H1 (cell line): ENCODE data around the gene TNN. TPM values are rescaled to one million over a fixed set of nuclear protein-coding genes. Genes with fewer than 3 reads are reported as not detected.

ENCODE experiments used
- CTCF ChIA-PET: fragments of 300-600 bp; sonication (Branson Sonifier 250); formaldehyde crosslinking; loops from one replicate; lab custom pipeline; 2021; ENCODE audit not compliant: partially characterized antibody; lab: Charles Lee
- POLR2A ChIA-PET: fragments of 300-600 bp; sonication (Branson Sonifier 250); formaldehyde crosslinking; loops from one replicate; lab custom pipeline; 2021; ENCODE audit warnings: inconsistent platforms; ENCODE audit not compliant: partially characterized antibody; lab: Charles Lee
- DNase-seq, 2 experiments: peaks; one replicate each; pipeline versions ENCODE4 v3.0.0 to v3.0.0-alpha.2; 2010 to 2022; ENCODE audit warnings: low spot score in 2 of 2, low read depth in 1 of 2, mixed read lengths in 1 of 2
- FAIRE-seq: peaks from 2 replicates; lab custom pipeline; 2011; peaks lifted over from hg19 to GRCh38; lab: Jason Lieb, UNC
- H2AFZ ChIP-seq: 2 replicates; pipeline ENCODE4 v1.8.1; 2012; ENCODE audit warnings: low read length, inconsistent platforms
- H2AK5ac ChIP-seq: 2 replicates; pipeline ENCODE4 v1.6.1; 2013; ENCODE audit warnings: low read depth, low read length
- H2BK120ac ChIP-seq: replicated peaks from 2 replicates; pipeline ENCODE3; 2013; ENCODE audit warnings: low read depth, low read length, inconsistent platforms
- H2BK12ac ChIP-seq: 2 replicates; pipeline ENCODE4 v1.6.1; 2013; ENCODE audit warnings: low read depth, low read length
- H2BK15ac ChIP-seq: 2 replicates; pipeline ENCODE4 v1.6.1; 2013; ENCODE audit warnings: low read length
- H2BK20ac ChIP-seq: 2 replicates; pipeline ENCODE4 v1.6.1; 2013; ENCODE audit warnings: low read length
- H2BK5ac ChIP-seq: 2 replicates; pipeline ENCODE4 v1.6.1; 2013; ENCODE audit warnings: low read depth, low read length
- H3K14ac ChIP-seq: 2 replicates; pipeline ENCODE4 v1.6.1; 2013; ENCODE audit warnings: inconsistent platforms; ENCODE audit not compliant: insufficient read length
- H3K18ac ChIP-seq: 2 replicates; pipeline ENCODE4 v1.6.1; 2013; ENCODE audit warnings: low read length; ENCODE audit errors: extremely low read depth
- H3K23ac ChIP-seq: 2 replicates; pipeline ENCODE4 v1.6.1; 2013; ENCODE audit warnings: inconsistent platforms; ENCODE audit not compliant: insufficient read length
- H3K23me2 ChIP-seq: 2 replicates; pipeline ENCODE4 v1.6.1; 2013; ENCODE audit warnings: low read depth, low read length
- H3K27ac ChIP-seq: 2 replicates; pipeline ENCODE4 v1.6.1; 2011; ENCODE audit warnings: low read depth, low read length, inconsistent platforms
- H3K27me3 ChIP-seq, 4 experiments: replicated peaks in 1 of 4; 1 replicate in 1 of 4; 2 replicates in 3 of 4; pipeline versions ENCODE4 v1.6.1 to v1.8.1; 2011 to 2013; ENCODE audit warnings: low read length in 3 of 4, mild to moderate bottlenecking in 3 of 4, inconsistent platforms in 2 of 4, mixed read lengths in 2 of 4, moderate library complexity in 1 of 4; ENCODE audit not compliant: control insufficient read depth in 3 of 4, insufficient read depth in 3 of 4; ENCODE audit errors: extremely low read depth in 1 of 4
- H3K36me3 ChIP-seq, 4 experiments: 2 replicates each; pipeline versions ENCODE4 v1.6.1 to v1.8.1; 2011 to 2013; ENCODE audit warnings: mild to moderate bottlenecking in 4 of 4, low read length in 3 of 4, moderate library complexity in 2 of 4, control low read depth in 1 of 4, inconsistent platforms in 1 of 4; ENCODE audit not compliant: insufficient read depth in 4 of 4, control insufficient read depth in 2 of 4
- H3K4ac ChIP-seq: replicated peaks from 2 replicates; pipeline ENCODE3; 2013; ENCODE audit warnings: low read length, low read depth, mixed read lengths, inconsistent platforms; ENCODE audit not compliant: insufficient read length
- H3K4me1 ChIP-seq, 4 experiments: replicated peaks in 1 of 4; 1 replicate in 1 of 4; 2 replicates in 3 of 4; pipeline versions ENCODE4 v1.6.1 to v1.8.1; 2011 to 2013; ENCODE audit warnings: low read length in 3 of 4, inconsistent platforms in 2 of 4, mixed read lengths in 1 of 4; ENCODE audit not compliant: insufficient read depth in 4 of 4, control insufficient read depth in 3 of 4
- H3K4me2 ChIP-seq, 2 experiments: 2 replicates each; pipeline versions ENCODE4 v1.6.1 to v1.8.1; 2011 to 2013; ENCODE audit warnings: low read depth in 2 of 2, low read length in 2 of 2, control low read depth in 1 of 2, inconsistent platforms in 1 of 2, mild to moderate bottlenecking in 1 of 2; ENCODE audit not compliant: insufficient read depth in 1 of 2
- H3K4me3 ChIP-seq, 4 experiments: fragments of 200-600, 300-600 bp in 1 of 4; sonication (generic), shearing (Covaris generic), sonication (Bioruptor Twin) in 1 of 4; 2 replicates each; pipeline versions ENCODE4 v1.5.1 to v1.8.1; 2011 to 2016; ENCODE audit warnings: low read length in 4 of 4, low read depth in 3 of 4, control low read depth in 2 of 4, inconsistent platforms in 2 of 4, mild to moderate bottlenecking in 2 of 4, mixed read lengths in 1 of 4, moderate library complexity in 1 of 4; ENCODE audit not compliant: insufficient read depth in 2 of 4; ENCODE audit errors: extremely low read depth in 1 of 4
- H3K56ac ChIP-seq: replicated peaks from 2 replicates; pipeline ENCODE3; 2013; ENCODE audit warnings: low read depth, mild to moderate bottlenecking, mixed read lengths, low read length, inconsistent platforms; ENCODE audit not compliant: insufficient read length
- H3K79me1 ChIP-seq: 2 replicates; pipeline ENCODE4 v1.6.1; 2013; ENCODE audit warnings: low read depth, low read length, control low read depth
- H3K79me2 ChIP-seq, 2 experiments: 2 replicates each; pipeline versions ENCODE4 v1.6.1 to v1.8.1; 2012 to 2013; ENCODE audit warnings: low read length in 2 of 2, mild to moderate bottlenecking in 2 of 2, inconsistent platforms in 1 of 2; ENCODE audit not compliant: insufficient read depth in 2 of 2, control insufficient read depth in 1 of 2
- H3K9ac ChIP-seq, 4 experiments: replicated peaks in 1 of 4; 1 replicate in 1 of 4; 2 replicates in 3 of 4; pipeline versions ENCODE4 v1.6.1 to v1.8.1; 2011 to 2013; ENCODE audit warnings: low read depth in 3 of 4, low read length in 3 of 4, control low read depth in 2 of 4, mild to moderate bottlenecking in 2 of 4, moderate library complexity in 2 of 4, inconsistent platforms in 1 of 4; ENCODE audit errors: extremely low read depth in 1 of 4
- H3K9me3 ChIP-seq, 2 experiments: 2 replicates each; pipeline versions ENCODE4 v1.6.1 to v1.8.1; 2012 to 2013; ENCODE audit warnings: mild to moderate bottlenecking in 2 of 2, moderate library complexity in 2 of 2, control low read depth in 1 of 2, inconsistent platforms in 1 of 2, low read depth in 1 of 2, low read length in 1 of 2, mixed read lengths in 1 of 2; ENCODE audit not compliant: insufficient read depth in 2 of 2
- H4K20me1 ChIP-seq, 2 experiments: replicated peaks in 1 of 2; 2 replicates each; pipeline versions ENCODE3 to v1.8.1; 2011 to 2013; ENCODE audit warnings: inconsistent platforms in 2 of 2, low read length in 2 of 2, mild to moderate bottlenecking in 1 of 2; ENCODE audit not compliant: insufficient read depth in 2 of 2, control insufficient read depth in 1 of 2
- H4K5ac ChIP-seq: 2 replicates; pipeline ENCODE4 v1.6.1; 2013; ENCODE audit warnings: low read length, low read depth, mixed read lengths, inconsistent platforms; ENCODE audit not compliant: insufficient read length
- H4K8ac ChIP-seq: 2 replicates; pipeline ENCODE4 v1.8.0; 2013; ENCODE audit warnings: mild to moderate bottlenecking, moderate library complexity, low read length, inconsistent platforms; ENCODE audit not compliant: insufficient read depth; ENCODE audit errors: extremely low read depth
- H4K91ac ChIP-seq: replicated peaks from 2 replicates; pipeline ENCODE3; 2013; ENCODE audit warnings: low read length, mixed read lengths, inconsistent platforms; ENCODE audit not compliant: insufficient read length
- CEBPB ChIP-seq: IDR thresholded peaks from 2 replicates; pipeline ENCODE4 v1.6.1; 2012; ENCODE audit warnings: low read depth, low read length
- WGBS, 2 experiments: shearing (Covaris generic) in 1 of 2; methylation state at CpG; one replicate each; pipeline versions ENCODE4 v1.1.6 to v1.1.7; 2013 to 2015; ENCODE audit warnings: low lambda C conversion rate in 2 of 2, mixed read lengths in 2 of 2, inconsistent platforms in 1 of 2, low coverage in 1 of 2, missing lambda C conversion rate in 1 of 2; ENCODE audit not compliant: insufficient replicate concordance in 2 of 2, insufficient coverage in 1 of 2, insufficient read length in 1 of 2; ENCODE audit errors: extremely low coverage in 1 of 2, missing lambda C conversion rate in 1 of 2; 5-methylcytosine and 5-hydroxymethylcytosine counted together
- polyA plus RNA-seq, 7 experiments: library from polyadenylated mRNA; depleted of rRNA in 3 of 7; stranded (reverse) in 5 of 7; unstranded in 2 of 7; fragments of >200 nt in 5 of 7; fragments of 200-250 nt in 2 of 7; gene quantifications; 1 replicate in 5 of 7; 2 replicates in 1 of 7; 4 replicates in 1 of 7; pipeline versions ENCODE4 v1.2.1 to v1.2.3, GENCODE V29; 2011 to 2013; ENCODE audit warnings: missing spikeins in 2 of 7, mixed read lengths in 2 of 7
- total RNA-seq: library from RNA; stranded (reverse); fragmentation: NEBNext Ultra II Directional; extraction: Animal tissue kit (Norgen Biotek cat#: 25700); gene quantifications from 2 replicates; pipeline ENCODE4 v1.2.1, GENCODE V29; 2021
- TF ChIP-seq, protein P1 (sequence below): IDR thresholded peaks from 2 replicates; pipeline ENCODE4 v1.6.1; 2012; ENCODE audit warnings: low read length, inconsistent platforms

Gene TNN
- total and polyA plus RNA-seq, 2 of the 8 experiments (the other 6 are each of a cell fraction or from before 2014, with no cell fraction given): 0.21 to 0.30 TPM

DNA sequence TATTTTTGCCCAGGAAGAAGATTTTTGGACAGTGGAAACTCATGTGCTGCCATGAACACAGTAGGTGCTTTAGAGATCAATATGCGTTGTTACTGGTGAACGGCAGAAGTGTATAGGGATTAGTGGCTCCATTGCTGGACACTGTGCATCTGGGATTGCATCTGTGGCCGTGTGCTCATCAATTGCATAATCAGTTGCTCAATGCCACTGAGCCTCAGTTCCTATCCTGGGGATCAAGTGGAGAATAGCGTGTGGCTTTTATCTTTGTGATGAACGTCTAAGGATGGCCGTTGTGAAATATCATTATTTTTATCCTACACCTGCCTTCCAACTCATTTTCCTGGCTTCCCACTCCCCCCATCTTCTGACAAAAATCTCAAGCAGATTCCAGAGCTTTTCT, 5.4 kb downstream of the TNN start:
- H2BK12ac ChIP-seq: peak overlapping the region; percentile 91; the same call in 1 of the 2 replicates
- H2BK20ac ChIP-seq: peak overlapping the region; percentile 49
- H2BK120ac ChIP-seq: peak overlapping the region; percentile 34
- no peak for FAIRE-seq
- no peak overlapping the region for H3K4ac ChIP-seq
- CTCF ChIA-PET: interaction anchor here (0.7 to 6.5 kb wide), 13 partner anchors 10 to 97 kb away, joined by 3 to 51 read pairs (median 4); no protein-coding TSS in a partner anchor
- H3K79me2 ChIP-seq: no peaks in the 10 kb centered on the region
- no peak overlapping the region; a peak in 1 of 8 replicates for H3K4me3 ChIP-seq
- H3K18ac ChIP-seq: peak overlapping the region; percentile 34; the same call in 1 of the 2 replicates
- no peaks in the 10 kb centered on the region for H4K20me1 ChIP-seq
- H4K8ac ChIP-seq: no peak overlapping the region
- peak overlapping the region; percentile 91 for H2AK5ac ChIP-seq
- H4K91ac ChIP-seq: peak overlapping the region; percentile 48
- no peaks in the 10 kb centered on the region for H3K27me3 ChIP-seq
- H3K4me1 ChIP-seq: peaks cover 6 to 18% (median 11%) of the 10 kb centered on the region in 4 experiments
- no peaks in the 10 kb centered on the region for H3K36me3 ChIP-seq
- no peak overlapping the region for H3K27ac ChIP-seq
- no peaks in the 10 kb centered on the region for H3K23me2 ChIP-seq
- no peaks in the 10 kb centered on the region for H3K9me3 ChIP-seq
- H3K23ac ChIP-seq: no peak overlapping the region
- H3K4me2 ChIP-seq: peak overlapping the region in 1 of 2 experiments; percentile 20; a peak in 2 of 4 replicates
- no peak overlapping the region for H3K14ac ChIP-seq
- H2BK15ac ChIP-seq: 0 out of 2 replicates have a peak overlapping the region, but pooled peaks have one; percentile 20
- no peak overlapping the region for H2AFZ ChIP-seq
- POLR2A ChIA-PET: interaction anchor here (0.9 to 2.1 kb wide), 3 partner anchors 15 to 63 kb away, joined by 3 to 8 read pairs (median 4); no protein-coding TSS in a partner anchor
- peak overlapping the region in 2 of 4 experiments; percentile 6 to 56; a peak in 3 of 7 replicates for H3K9ac ChIP-seq
- TF ChIP-seq, protein P1, sequence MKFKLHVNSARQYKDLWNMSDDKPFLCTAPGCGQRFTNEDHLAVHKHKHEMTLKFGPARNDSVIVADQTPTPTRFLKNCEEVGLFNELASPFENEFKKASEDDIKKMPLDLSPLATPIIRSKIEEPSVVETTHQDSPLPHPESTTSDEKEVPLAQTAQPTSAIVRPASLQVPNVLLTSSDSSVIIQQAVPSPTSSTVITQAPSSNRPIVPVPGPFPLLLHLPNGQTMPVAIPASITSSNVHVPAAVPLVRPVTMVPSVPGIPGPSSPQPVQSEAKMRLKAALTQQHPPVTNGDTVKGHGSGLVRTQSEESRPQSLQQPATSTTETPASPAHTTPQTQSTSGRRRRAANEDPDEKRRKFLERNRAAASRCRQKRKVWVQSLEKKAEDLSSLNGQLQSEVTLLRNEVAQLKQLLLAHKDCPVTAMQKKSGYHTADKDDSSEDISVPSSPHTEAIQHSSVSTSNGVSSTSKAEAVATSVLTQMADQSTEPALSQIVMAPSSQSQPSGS: no peak
- 0 out of 2 replicates have a peak, but pooled peaks have one; percentile 2 for TF ChIP-seq CEBPB
- no peak overlapping the region for H3K56ac ChIP-seq
- no peak overlapping the region for H4K5ac ChIP-seq
- 80% methylated on average over 6 of the region's 6 CpGs; no CpG with 5 or more reads in 1 of the 2 experiments for WGBS, 2 experiments
- no peaks in the 10 kb centered on the region for H3K79me1 ChIP-seq
- no peak for DNase-seq
- H2BK5ac ChIP-seq: peak overlapping the region; percentile 27; the same call in 1 of the 2 replicates
